Keratinocyte (primary cell): ENCODE data around the gene SHROOM3.

Experiments used
- EZH2 ChIP-seq: IDR thresholded peaks from one replicate; pipeline ENCODE4 v1.6.1; 2012; ENCODE audit warnings: inconsistent platforms, mild to moderate bottlenecking, low read length, moderate library complexity
- TF ChIP-seq, protein P1 (sequence below), 3 experiments: IDR thresholded peaks in 1 of 3; conservative IDR thresholded peaks in 1 of 3; optimal IDR thresholded peaks in 1 of 3; 2 replicates in 2 of 3; 3 replicates in 1 of 3; pipeline versions ENCODE3 to v1.5.1; 2011; ENCODE audit warnings: low read length in 3 of 3, mild to moderate bottlenecking in 3 of 3, moderate library complexity in 2 of 3, control low read depth in 1 of 3, inconsistent platforms in 1 of 3; ENCODE audit not compliant: insufficient read depth in 2 of 3; ENCODE audit errors: extremely low read depth in 1 of 3

DNA sequence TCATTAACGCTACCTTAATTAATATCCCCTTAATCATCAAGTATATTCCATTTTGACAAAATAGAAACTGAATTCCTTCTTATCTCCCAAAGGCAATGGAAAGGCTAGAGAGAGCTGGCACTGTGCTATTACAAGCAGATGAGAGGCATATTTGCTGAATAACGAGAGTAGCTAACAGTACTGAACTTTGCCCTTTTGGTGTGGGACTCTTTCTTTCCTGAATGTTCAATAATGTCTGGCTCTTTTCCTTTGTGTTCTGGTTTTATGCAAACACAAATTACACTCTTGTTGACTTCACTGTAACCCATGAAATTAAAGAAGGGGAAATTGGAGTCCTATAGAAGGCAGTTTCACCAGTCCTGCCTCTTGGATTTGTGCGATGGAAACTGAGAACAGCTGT, 63.5 kb downstream of the SHROOM3 start:
- TF ChIP-seq, protein P1, sequence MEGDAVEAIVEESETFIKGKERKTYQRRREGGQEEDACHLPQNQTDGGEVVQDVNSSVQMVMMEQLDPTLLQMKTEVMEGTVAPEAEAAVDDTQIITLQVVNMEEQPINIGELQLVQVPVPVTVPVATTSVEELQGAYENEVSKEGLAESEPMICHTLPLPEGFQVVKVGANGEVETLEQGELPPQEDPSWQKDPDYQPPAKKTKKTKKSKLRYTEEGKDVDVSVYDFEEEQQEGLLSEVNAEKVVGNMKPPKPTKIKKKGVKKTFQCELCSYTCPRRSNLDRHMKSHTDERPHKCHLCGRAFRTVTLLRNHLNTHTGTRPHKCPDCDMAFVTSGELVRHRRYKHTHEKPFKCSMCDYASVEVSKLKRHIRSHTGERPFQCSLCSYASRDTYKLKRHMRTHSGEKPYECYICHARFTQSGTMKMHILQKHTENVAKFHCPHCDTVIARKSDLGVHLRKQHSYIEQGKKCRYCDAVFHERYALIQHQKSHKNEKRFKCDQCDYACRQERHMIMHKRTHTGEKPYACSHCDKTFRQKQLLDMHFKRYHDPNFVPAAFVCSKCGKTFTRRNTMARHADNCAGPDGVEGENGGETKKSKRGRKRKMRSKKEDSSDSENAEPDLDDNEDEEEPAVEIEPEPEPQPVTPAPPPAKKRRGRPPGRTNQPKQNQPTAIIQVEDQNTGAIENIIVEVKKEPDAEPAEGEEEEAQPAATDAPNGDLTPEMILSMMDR (optimal IDR thresholded peaks at IDR 0.05 in 1 of 3, IDR thresholded peaks at IDR 0.05 in 1 of 3, conservative IDR thresholded peaks at IDR 0.05 in 1 of 3; ENCODE audit: extremely low read depth in 1 of 3, insufficient read depth in 2 of 3, low read length in 3 of 3), result no peak
- TF ChIP-seq EZH2, result no peak
